Stomach smooth muscle (tissue), 2 donors: ENCODE data around the gene EEFSEC.
"Not testable (repeated sequence)": the region's sequence is repeated elsewhere in the genome, so short reads cannot be mapped to it uniquely, and the experiment has no call there.

Experiments
- H3K27ac ChIP-seq: one replicate; pipeline ENCODE4 v1.7.0; 2013; ENCODE audit warnings: mild to moderate bottlenecking, low read length, inconsistent platforms
- H3K27me3 ChIP-seq, 2 donors: one replicate each; pipeline ENCODE4 v1.7.0; 2013; ENCODE audit warnings: low read length in 2 of 2; ENCODE audit not compliant: insufficient read depth in 2 of 2, control insufficient read depth in 1 of 2
- H3K36me3 ChIP-seq, 2 donors: one replicate each; pipeline ENCODE4 v1.7.0; 2013; ENCODE audit warnings: low read length in 2 of 2; ENCODE audit not compliant: control insufficient read depth in 2 of 2, insufficient read depth in 2 of 2
- H3K4me1 ChIP-seq: one replicate; pipeline ENCODE4 v1.7.0; 2013; ENCODE audit warnings: low read length; ENCODE audit not compliant: control insufficient read depth, insufficient read depth
- H3K4me3 ChIP-seq, 2 donors: one replicate each; pipeline ENCODE4 v1.7.0; 2013; ENCODE audit warnings: low read length in 2 of 2
- H3K9ac ChIP-seq, 2 donors: one replicate each; pipeline ENCODE4 v1.7.0; 2013; ENCODE audit warnings: low read length in 2 of 2, mild to moderate bottlenecking in 1 of 2
- H3K9me3 ChIP-seq, 2 donors: one replicate each; pipeline ENCODE4 v1.7.0; 2013; ENCODE audit warnings: low read length in 2 of 2; ENCODE audit not compliant: control insufficient read depth in 2 of 2
- donor health status: healthy.
- donor health status: Pancreatic carcinoma.

The EEFSEC gene

GRCh38 chr3:128154354-128154753 is 1.1 kb downstream of the EEFSEC start:
- H3K9me3 ChIP-seq, H3K4me1 ChIP-seq, H3K27ac ChIP-seq, H3K36me3 ChIP-seq, H3K27me3 ChIP-seq: not testable (repeated sequence)
- Histone ChIP-seq H3K9ac (peak overlapping the region; percentile 58 to 73), H3K4me3 (peak overlapping the region; percentile 75 to 85)

GRCh38 chr3:128155616-128156360 is 2.5 kb downstream of the EEFSEC start:
- Histone ChIP-seq H3K36me3 (peaks cover 4 to 8% of the 10 kb centered on the region in 2 donors), H3K4me3 (no peak overlapping the region), H3K4me1 (peaks cover 5% of the 10 kb centered on the region), H3K27ac (no peak overlapping the region), H3K27me3 (no peaks in the 10 kb centered on the region), H3K9ac (no peak overlapping the region), H3K9me3 (no peaks in the 10 kb centered on the region)

- no peak overlapping the region for H3K9ac ChIP-seq
- no peak overlapping the region for H3K4me3 ChIP-seq
- H3K27me3 ChIP-seq = no peaks in the 10 kb centered on the region
- H3K27ac ChIP-seq = no peak overlapping the region
- H3K36me3 ChIP-seq = peaks cover 4 to 8% of the 10 kb centered on the region in 2 donors
- H3K9me3 ChIP-seq = no peaks in the 10 kb centered on the region
- no peaks in the 10 kb centered on the region for H3K4me1 ChIP-seq
These were observed 7.4 kb downstream of the EEFSEC start for GRCh38 chr3:128160661-128161060.

GRCh38 chr3:128163432-128163831 is 10.2 kb downstream of the EEFSEC start:
- Histone ChIP-seq H3K4me3 (no peak overlapping the region), H3K4me1 (no peaks in the 10 kb centered on the region), H3K36me3 (peaks cover 4% of the 10 kb centered on the region in 2 donors), H3K27ac (no peak overlapping the region), H3K9me3 (no peaks in the 10 kb centered on the region), H3K27me3 (no peaks in the 10 kb centered on the region), H3K9ac (no peak overlapping the region)

GRCh38 chr3:128166971-128167453 is 13.7 kb downstream of the EEFSEC start:
- Histone ChIP-seq H3K4me1 (peaks cover 4% of the 10 kb centered on the region), H3K4me3 (no peak overlapping the region), H3K27me3 (no peaks in the 10 kb centered on the region), H3K9ac (no peak overlapping the region), H3K9me3 (no peaks in the 10 kb centered on the region), H3K27ac (no peak overlapping the region), H3K36me3 (no peaks in the 10 kb centered on the region)

DNA sequence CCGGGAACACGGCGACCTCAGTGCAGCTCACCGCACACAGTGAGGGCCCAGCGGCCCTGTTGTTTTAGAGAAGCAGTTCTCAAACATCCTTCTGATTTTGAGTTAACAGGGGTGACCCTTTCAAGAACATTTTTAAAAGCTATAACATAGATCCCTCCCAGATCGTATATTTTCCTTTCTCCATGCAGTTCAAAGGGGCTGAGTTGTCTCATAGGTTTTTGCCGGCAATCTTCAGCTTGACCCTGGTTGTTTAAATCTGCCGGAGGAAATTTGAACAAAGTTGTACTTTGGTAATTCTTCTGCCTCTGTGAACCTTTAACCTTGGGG is 14.3 kb downstream of the EEFSEC start:
- Histone ChIP-seq H3K4me1 (peaks cover 4% of the 10 kb centered on the region), H3K27me3 (no peaks in the 10 kb centered on the region), H3K4me3 (no peak overlapping the region), H3K9ac (no peak overlapping the region), H3K36me3 (no peaks in the 10 kb centered on the region), H3K27ac (no peak overlapping the region), H3K9me3 (no peaks in the 10 kb centered on the region)

- no peak overlapping the region for H3K27ac ChIP-seq
These were observed 14.8 kb downstream of the EEFSEC start for GRCh38 chr3:128167973-128168674.

DNA sequence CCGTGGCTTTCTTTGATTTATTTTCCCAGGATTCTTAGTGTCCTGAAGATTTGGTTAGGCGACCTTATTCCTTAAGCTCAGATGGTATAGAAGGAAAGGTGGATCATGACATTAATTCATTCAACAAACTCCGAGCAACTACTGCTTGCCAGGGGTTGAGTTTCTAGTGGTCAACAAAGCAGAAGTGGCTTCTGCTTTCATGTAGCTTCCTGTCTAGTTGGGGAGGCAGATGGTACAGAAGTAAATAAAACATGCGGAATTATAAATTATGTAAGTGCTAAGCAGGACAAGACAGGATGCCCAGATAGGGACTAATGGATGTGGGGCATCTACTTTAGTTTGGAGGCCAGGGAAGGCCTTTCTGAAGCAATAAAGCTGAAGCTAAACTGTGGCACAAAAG is 15.6 kb downstream of the EEFSEC start:
- peaks cover 6% of the 10 kb centered on the region for H3K4me1 ChIP-seq
- no peaks in the 10 kb centered on the region for H3K27me3 ChIP-seq
- H3K27ac ChIP-seq = no peak overlapping the region
- H3K36me3 ChIP-seq = no peaks in the 10 kb centered on the region
- H3K4me3 ChIP-seq = no peak overlapping the region
- no peaks in the 10 kb centered on the region for H3K9me3 ChIP-seq
- no peak overlapping the region for H3K9ac ChIP-seq

More at GRCh38 chr3:128167973-128168674, 14.8 kb downstream of the EEFSEC start:
- no peaks in the 10 kb centered on the region for H3K27me3 ChIP-seq
- no peaks in the 10 kb centered on the region for H3K36me3 ChIP-seq
- no peak overlapping the region for H3K4me3 ChIP-seq
- no peak overlapping the region for H3K9ac ChIP-seq
- no peaks in the 10 kb centered on the region for H3K9me3 ChIP-seq
- peaks cover 4% of the 10 kb centered on the region for H3K4me1 ChIP-seq

DNA sequence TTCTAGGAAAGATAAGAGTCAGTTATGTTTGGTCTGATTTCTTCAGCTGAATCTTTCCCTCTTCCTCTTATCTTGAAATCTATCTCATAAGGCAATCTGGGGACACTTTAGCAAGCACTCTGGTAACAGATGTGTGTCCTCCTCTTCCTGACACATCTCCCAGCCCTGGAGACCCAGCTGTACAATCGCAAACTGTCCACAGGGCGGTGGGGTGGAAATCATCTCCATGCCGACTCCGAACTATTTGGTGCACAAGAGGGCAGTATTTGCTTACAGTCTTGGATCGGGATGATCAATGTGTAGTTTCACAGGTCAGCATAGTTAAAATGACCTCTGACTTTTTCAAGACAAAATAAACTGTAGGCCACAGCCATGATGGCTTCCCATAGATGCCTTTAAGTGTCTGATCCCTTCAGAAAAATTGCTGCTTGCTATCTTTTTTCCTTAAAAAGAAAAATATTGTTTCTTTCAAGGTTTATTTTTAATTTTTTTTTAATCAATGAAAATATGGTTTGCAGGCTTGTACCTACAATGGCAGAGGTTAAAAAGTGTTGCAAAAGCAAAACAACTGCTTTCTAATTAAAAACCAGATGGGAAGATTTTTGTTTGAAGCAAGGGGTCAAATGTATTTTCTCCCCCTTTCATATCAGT is 17.7 kb downstream of the EEFSEC start:
- Histone ChIP-seq H3K36me3 (no peaks in the 10 kb centered on the region), H3K4me1 (peaks cover 12% of the 10 kb centered on the region), H3K9ac (no peak overlapping the region), H3K27ac (no peak overlapping the region), H3K4me3 (no peak overlapping the region), H3K9me3 (no peaks in the 10 kb centered on the region), H3K27me3 (no peaks in the 10 kb centered on the region)

DNA sequence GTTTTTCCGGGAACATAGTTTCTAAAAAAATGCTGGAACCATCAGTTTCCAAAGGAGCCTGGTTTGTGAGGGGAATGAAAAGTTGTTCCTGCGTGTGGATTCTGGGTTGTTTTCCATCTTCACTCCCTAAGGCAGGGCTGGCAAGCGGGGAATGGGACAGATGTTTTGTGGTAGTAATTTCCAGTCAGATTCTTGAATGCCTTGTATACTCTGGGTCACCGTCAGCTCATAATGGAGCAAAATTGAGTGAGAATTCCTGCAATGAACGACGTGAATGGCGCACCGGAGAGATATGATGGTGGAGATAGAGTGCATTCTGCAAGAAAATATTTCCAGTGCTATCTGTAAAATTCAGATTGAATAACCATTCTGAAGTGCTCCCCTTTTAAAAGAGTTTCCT is 19.9 kb downstream of the EEFSEC start:
- no peaks in the 10 kb centered on the region for H3K9me3 ChIP-seq
- no peak overlapping the region for H3K4me3 ChIP-seq
- H3K9ac ChIP-seq = no peak overlapping the region
- H3K27ac ChIP-seq = no peak overlapping the region
- no peaks in the 10 kb centered on the region for H3K27me3 ChIP-seq
- no peaks in the 10 kb centered on the region for H3K36me3 ChIP-seq
- peaks cover 12% of the 10 kb centered on the region for H3K4me1 ChIP-seq
